SK-N-SH (cell line): ENCODE measurements around the gene ERLEC1. TPM values are rescaled to one million over a fixed set of nuclear protein-coding genes. Genes with fewer than 3 reads are reported as not detected.

Experiments
- CTCF ChIA-PET: fragments of 300-600, 350-600 bp; formaldehyde crosslinking; extraction: SDS; loops from one replicate; lab custom pipeline; 2021; lab: Yijun Ruan, JAX
- POLR2A ChIA-PET: fragments of 350-600 bp; sonication (Branson Sonifier 250); formaldehyde crosslinking; extraction: SDS; loops from one replicate; lab custom pipeline; 2020; ENCODE audit warnings: antibody characterized with exemption, inconsistent platforms; lab: Yijun Ruan, JAX
- DNase-seq: peaks from one replicate; pipeline ENCODE4 v3.0.0; 2012
- H2AFZ ChIP-seq: fragments of 200-600 bp; sonication (generic); 2 replicates; pipeline ENCODE4 v1.8.1; 2016; ENCODE audit warnings: antibody characterized with exemption, mild to moderate bottlenecking, low read depth
- H3F3A ChIP-seq: fragments of 200-600 bp; sonication (generic); replicated peaks from 2 replicates; pipeline ENCODE3; 2016; ENCODE audit warnings: antibody characterized with exemption, mild to moderate bottlenecking; ENCODE audit not compliant: insufficient read depth
- H3K27ac ChIP-seq, 2 experiments: fragments of 200-500 bp in 1 of 2; fragments of 200-600 bp in 1 of 2; sonication (Bioruptor generic) in 1 of 2; sonication (generic), shearing (Covaris generic) in 1 of 2; 2 replicates each; pipeline versions ENCODE4 v1.5.1 to v1.6.1; 2014 to 2016; ENCODE audit warnings: low read depth in 2 of 2, inconsistent platforms in 1 of 2, low read length in 1 of 2, mild to moderate bottlenecking in 1 of 2, mixed read lengths in 1 of 2
- H3K27me3 ChIP-seq: fragments of 200-600 bp; sonication (generic), shearing (Covaris generic); 2 replicates; pipeline ENCODE4 v1.6.1; 2016; ENCODE audit warnings: mixed run types; ENCODE audit not compliant: insufficient read depth
- H3K36me3 ChIP-seq, 2 experiments: fragments of 200-500 bp in 1 of 2; fragments of 200-600 bp in 1 of 2; sonication (Bioruptor generic) in 1 of 2; sonication (generic) in 1 of 2; replicated peaks in 1 of 2; 2 replicates each; pipeline versions ENCODE3 to v1.5.1; 2014 to 2016; ENCODE audit warnings: low read length in 1 of 2, mild to moderate bottlenecking in 1 of 2; ENCODE audit not compliant: insufficient read depth in 2 of 2, control insufficient read depth in 1 of 2
- H3K4me1 ChIP-seq, 2 experiments: fragments of 200-500 bp in 1 of 2; fragments of 200-600 bp in 1 of 2; sonication (Bioruptor generic) in 1 of 2; sonication (generic), shearing (Covaris generic) in 1 of 2; 2 replicates each; pipeline versions ENCODE4 v1.5.1 to v1.6.1; 2014 to 2016; ENCODE audit warnings: low read depth in 1 of 2, low read length in 1 of 2, mixed run types in 1 of 2; ENCODE audit not compliant: insufficient read depth in 2 of 2, control insufficient read depth in 1 of 2
- H3K4me2 ChIP-seq: fragments of 200-600 bp; sonication (generic), shearing (Covaris generic); 2 replicates; pipeline ENCODE4 v1.6.1; 2017; ENCODE audit warnings: mixed run types
- H3K4me3 ChIP-seq, 2 experiments: fragments of 200-500 bp in 1 of 2; fragments of 200-600 bp in 1 of 2; sonication (Bioruptor generic) in 1 of 2; sonication (generic), shearing (Covaris generic) in 1 of 2; 2 replicates each; pipeline versions ENCODE4 v1.5.1 to v1.8.1; 2014 to 2016; ENCODE audit warnings: low read depth in 2 of 2, inconsistent platforms in 1 of 2, low read length in 1 of 2, mild to moderate bottlenecking in 1 of 2, mixed read lengths in 1 of 2, moderate library complexity in 1 of 2
- H3K79me2 ChIP-seq: fragments of 200-600 bp; sonication (generic); 2 replicates; pipeline ENCODE4 v1.8.1; 2017; ENCODE audit warnings: mild to moderate bottlenecking; ENCODE audit not compliant: insufficient read depth
- H3K9ac ChIP-seq: fragments of 200-600 bp; sonication (generic); 2 replicates; pipeline ENCODE4 v1.6.1; 2017; ENCODE audit warnings: mixed run types
- H3K9me2 ChIP-seq: fragments of 200-600 bp; sonication (generic); 2 replicates; pipeline ENCODE4 v1.6.1; 2017; ENCODE audit warnings: mixed run types
- H3K9me3 ChIP-seq: fragments of 200-600 bp; sonication (generic); 2 replicates; pipeline ENCODE4 v1.6.1; 2017; ENCODE audit warnings: mixed run types, mild to moderate bottlenecking, moderate library complexity
- H4K20me1 ChIP-seq: fragments of 200-600 bp; sonication (generic); 2 replicates; pipeline ENCODE4 v1.6.1; 2017; ENCODE audit warnings: mild to moderate bottlenecking, mixed run types; ENCODE audit not compliant: insufficient read depth
- CHD2 ChIP-seq: fragments of 150-350 bp; IDR thresholded peaks from 2 replicates; pipeline ENCODE4 v1.6.1; 2018; ENCODE audit warnings: low read length; ENCODE audit not compliant: partially characterized antibody
- CTCF ChIP-seq: fragments of 200-600 bp; sonication (generic); IDR thresholded peaks from 2 replicates; pipeline ENCODE4 v1.6.1; 2017; ENCODE audit warnings: antibody characterized with exemption, mild to moderate bottlenecking, moderate library complexity
- EP300 ChIP-seq, 2 experiments: IDR thresholded peaks; 2 replicates each; pipeline versions ENCODE4 v1.4.0 to v1.6.1; 2012; ENCODE audit warnings: borderline replicate concordance in 1 of 2, low read depth in 1 of 2, low read length in 1 of 2
- FOSL2 ChIP-seq: IDR thresholded peaks from 2 replicates; pipeline ENCODE4 v1.4.0; 2012; ENCODE audit warnings: low read depth, mild to moderate bottlenecking, moderate library complexity, borderline replicate concordance
- GABPA ChIP-seq: IDR thresholded peaks from 2 replicates; pipeline ENCODE4 v1.4.0; 2012; ENCODE audit warnings: low read depth, mild to moderate bottlenecking
- IRF3 ChIP-seq: fragments of 150-350 bp; IDR thresholded peaks from 2 replicates; pipeline ENCODE4 v1.6.1; 2016; ENCODE audit warnings: mild to moderate bottlenecking, low read depth, low read length
- JUND ChIP-seq: IDR thresholded peaks from 2 replicates; pipeline ENCODE4 v1.4.0; 2012
- MXI1 ChIP-seq: IDR thresholded peaks from 2 replicates; pipeline ENCODE4 v1.6.1; 2012; ENCODE audit warnings: mild to moderate bottlenecking, low read depth, low read length, improper control_type of control experiment
- NFIC ChIP-seq: IDR thresholded peaks from 2 replicates; pipeline ENCODE4 v1.4.0; 2012; ENCODE audit warnings: borderline replicate concordance
- NRF1 ChIP-seq: IDR thresholded peaks from 2 replicates; pipeline ENCODE4 v1.6.1; 2012; ENCODE audit warnings: low read depth, mild to moderate bottlenecking, low read length
- RCOR1 ChIP-seq: fragments of 150-350 bp; IDR thresholded peaks from 2 replicates; pipeline ENCODE4 v1.6.1; 2017; ENCODE audit warnings: antibody characterized with exemption, low read length
- RFX5 ChIP-seq: IDR thresholded peaks from 2 replicates; pipeline ENCODE4 v1.6.1; 2012; ENCODE audit warnings: mild to moderate bottlenecking, improper control_type of control experiment, low read length
- RXRA ChIP-seq: IDR thresholded peaks from 2 replicates; pipeline ENCODE4 v1.4.0; 2012; ENCODE audit warnings: low read depth, mild to moderate bottlenecking, borderline replicate concordance
- SMC3 ChIP-seq: IDR thresholded peaks from 2 replicates; pipeline ENCODE4 v1.6.1; 2012; ENCODE audit warnings: low read depth, low read length, improper control_type of control experiment
- TAF1 ChIP-seq: IDR thresholded peaks from 2 replicates; pipeline ENCODE4 v1.6.1; 2012; ENCODE audit warnings: low read depth, mild to moderate bottlenecking, low read length, moderate library complexity, borderline replicate concordance
- TEAD4 ChIP-seq: IDR thresholded peaks from 2 replicates; pipeline ENCODE4 v1.4.0; 2012; ENCODE audit warnings: mild to moderate bottlenecking, borderline replicate concordance; ENCODE audit not compliant: insufficient read depth
- USF2 ChIP-seq: fragments of 150-350 bp; IDR thresholded peaks from 2 replicates; pipeline ENCODE4 v1.6.1; 2017; ENCODE audit warnings: antibody characterized with exemption, low read length, low read depth, borderline replicate concordance
- YY1 ChIP-seq: IDR thresholded peaks from 2 replicates; pipeline ENCODE4 v1.4.0; 2012; ENCODE audit warnings: low read depth, mild to moderate bottlenecking
- WGBS: methylation state at CpG from one replicate; pipeline ENCODE4 v1.1.6; 2017; ENCODE audit warnings: low lambda C conversion rate; 5-methylcytosine and 5-hydroxymethylcytosine counted together
- polyA plus RNA-seq, 3 experiments: library from polyadenylated mRNA; depleted of rRNA; stranded (reverse); fragments of >200 nt; gene quantifications; 2 replicates each; pipeline ENCODE4 v1.2.3, GENCODE V29; 2012
- TF ChIP-seq, protein P1 (sequence below): IDR thresholded peaks from 2 replicates; pipeline ENCODE4 v1.4.0; 2012; ENCODE audit warnings: low read depth, borderline replicate concordance
- TF ChIP-seq, protein P2 (sequence below): IDR thresholded peaks from 2 replicates; pipeline ENCODE4 v1.6.1; 2012; ENCODE audit warnings: mild to moderate bottlenecking, low read depth, low read length, moderate library complexity

Gene ERLEC1
- polyA plus RNA-seq, 1 of the 3 experiments (the other 2 are of a cell fraction): 61.7 TPM

DNA sequence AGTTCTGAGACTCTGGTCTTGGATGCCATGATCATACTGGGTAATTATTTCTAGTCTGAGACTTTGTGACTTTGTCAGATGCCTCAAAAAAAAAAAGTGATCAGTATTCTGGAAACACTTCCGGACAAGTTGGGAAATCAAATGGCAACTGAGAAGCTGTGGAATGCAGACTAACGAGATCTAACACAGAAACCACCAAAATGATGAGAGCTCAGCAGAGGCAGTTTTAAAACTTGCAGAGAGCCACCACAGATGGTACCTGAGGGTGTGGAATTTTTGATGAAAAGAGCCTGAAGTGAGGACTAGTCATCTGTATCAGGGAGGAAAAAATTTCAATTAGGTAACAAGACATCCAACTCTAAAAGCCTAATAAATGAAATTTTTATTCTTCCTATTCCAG, 78.4 kb downstream of the ERLEC1 start:
- Histone ChIP-seq H3K27ac (no peak overlapping the region), H2AFZ (no peak overlapping the region), H3K4me1 (peaks cover 0 to 4% of the 10 kb centered on the region in 2 experiments; a peak in 2 of 4 replicates), H4K20me1 (no peaks in the 10 kb centered on the region), H3K4me2 (no peak overlapping the region)
- CTCF ChIA-PET: no interaction called here
- POLR2A ChIA-PET: no interaction called here
- 97% methylated on average over 2 of the region's 2 CpGs for WGBS
- no peak for TF ChIP-seq RCOR1
- no peak for TF ChIP-seq JUND
- TF ChIP-seq CHD2: no peak
- TF ChIP-seq SMC3: no peak
- TF ChIP-seq NFIC: no peak
- no peak for TF ChIP-seq RFX5
- TF ChIP-seq EP300 (IDR thresholded peaks at IDR 0.05; ENCODE audit: borderline replicate concordance in 1 of 2, low read depth in 1 of 2, low read length in 1 of 2): no peak
- no peak for TF ChIP-seq CTCF
- TF ChIP-seq NRF1: no peak
- TF ChIP-seq YY1: no peak
- TF ChIP-seq USF2: no peak
- TF ChIP-seq GABPA: no peak
- TF ChIP-seq MXI1: no peak
- no peak for TF ChIP-seq RXRA
- TF ChIP-seq, protein P1, sequence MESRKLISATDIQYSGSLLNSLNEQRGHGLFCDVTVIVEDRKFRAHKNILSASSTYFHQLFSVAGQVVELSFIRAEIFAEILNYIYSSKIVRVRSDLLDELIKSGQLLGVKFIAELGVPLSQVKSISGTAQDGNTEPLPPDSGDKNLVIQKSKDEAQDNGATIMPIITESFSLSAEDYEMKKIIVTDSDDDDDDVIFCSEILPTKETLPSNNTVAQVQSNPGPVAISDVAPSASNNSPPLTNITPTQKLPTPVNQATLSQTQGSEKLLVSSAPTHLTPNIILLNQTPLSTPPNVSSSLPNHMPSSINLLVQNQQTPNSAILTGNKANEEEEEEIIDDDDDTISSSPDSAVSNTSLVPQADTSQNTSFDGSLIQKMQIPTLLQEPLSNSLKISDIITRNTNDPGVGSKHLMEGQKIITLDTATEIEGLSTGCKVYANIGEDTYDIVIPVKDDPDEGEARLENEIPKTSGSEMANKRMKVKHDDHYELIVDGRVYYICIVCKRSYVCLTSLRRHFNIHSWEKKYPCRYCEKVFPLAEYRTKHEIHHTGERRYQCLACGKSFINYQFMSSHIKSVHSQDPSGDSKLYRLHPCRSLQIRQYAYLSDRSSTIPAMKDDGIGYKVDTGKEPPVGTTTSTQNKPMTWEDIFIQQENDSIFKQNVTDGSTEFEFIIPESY: no peak
- TF ChIP-seq TAF1: no peak
- TF ChIP-seq FOSL2: no peak
- TF ChIP-seq TEAD4: no peak
- TF ChIP-seq, protein P2, sequence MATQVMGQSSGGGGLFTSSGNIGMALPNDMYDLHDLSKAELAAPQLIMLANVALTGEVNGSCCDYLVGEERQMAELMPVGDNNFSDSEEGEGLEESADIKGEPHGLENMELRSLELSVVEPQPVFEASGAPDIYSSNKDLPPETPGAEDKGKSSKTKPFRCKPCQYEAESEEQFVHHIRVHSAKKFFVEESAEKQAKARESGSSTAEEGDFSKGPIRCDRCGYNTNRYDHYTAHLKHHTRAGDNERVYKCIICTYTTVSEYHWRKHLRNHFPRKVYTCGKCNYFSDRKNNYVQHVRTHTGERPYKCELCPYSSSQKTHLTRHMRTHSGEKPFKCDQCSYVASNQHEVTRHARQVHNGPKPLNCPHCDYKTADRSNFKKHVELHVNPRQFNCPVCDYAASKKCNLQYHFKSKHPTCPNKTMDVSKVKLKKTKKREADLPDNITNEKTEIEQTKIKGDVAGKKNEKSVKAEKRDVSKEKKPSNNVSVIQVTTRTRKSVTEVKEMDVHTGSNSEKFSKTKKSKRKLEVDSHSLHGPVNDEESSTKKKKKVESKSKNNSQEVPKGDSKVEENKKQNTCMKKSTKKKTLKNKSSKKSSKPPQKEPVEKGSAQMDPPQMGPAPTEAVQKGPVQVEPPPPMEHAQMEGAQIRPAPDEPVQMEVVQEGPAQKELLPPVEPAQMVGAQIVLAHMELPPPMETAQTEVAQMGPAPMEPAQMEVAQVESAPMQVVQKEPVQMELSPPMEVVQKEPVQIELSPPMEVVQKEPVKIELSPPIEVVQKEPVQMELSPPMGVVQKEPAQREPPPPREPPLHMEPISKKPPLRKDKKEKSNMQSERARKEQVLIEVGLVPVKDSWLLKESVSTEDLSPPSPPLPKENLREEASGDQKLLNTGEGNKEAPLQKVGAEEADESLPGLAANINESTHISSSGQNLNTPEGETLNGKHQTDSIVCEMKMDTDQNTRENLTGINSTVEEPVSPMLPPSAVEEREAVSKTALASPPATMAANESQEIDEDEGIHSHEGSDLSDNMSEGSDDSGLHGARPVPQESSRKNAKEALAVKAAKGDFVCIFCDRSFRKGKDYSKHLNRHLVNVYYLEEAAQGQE: no peak
- no peak for TF ChIP-seq IRF3
- TF ChIP-seq, all 33 proteins: peak for 0
- no peak overlapping the region for H3K9ac ChIP-seq
- H3K27me3 ChIP-seq: no peaks in the 10 kb centered on the region
- no peaks in the 10 kb centered on the region for H3F3A ChIP-seq
- H3K79me2 ChIP-seq: no peaks in the 10 kb centered on the region
- H3K4me3 ChIP-seq: no peak overlapping the region
- H3K9me2 ChIP-seq: no peaks in the 10 kb centered on the region
- H3K36me3 ChIP-seq: peaks cover 56 to 61% of the 10 kb centered on the region in 2 experiments
- no peak for DNase-seq
- no peaks in the 10 kb centered on the region for H3K9me3 ChIP-seq
